Brain microvascular endothelial cell (primary cell): ENCODE data around the gene ZNF22.

Source experiments
- DNase-seq: peaks from one replicate; pipeline ENCODE4 v3.0.0-alpha.2; 2020
- H3K27ac ChIP-seq: fragments of 250-450 bp; sonication (Bioruptor Pico); 2 replicates; pipeline ENCODE4 v1.5.1; 2020; ENCODE audit warnings: mild to moderate bottlenecking, moderate library complexity
- H3K27me3 ChIP-seq: fragments of 250-450 bp; sonication (Bioruptor Pico); replicated peaks from 2 replicates; pipeline ENCODE4 v1.5.1; 2020; ENCODE audit warnings: mild to moderate bottlenecking
- H3K36me3 ChIP-seq: fragments of 250-450 bp; sonication (Bioruptor Pico); replicated peaks from 2 replicates; pipeline ENCODE4 v1.5.1; 2020; ENCODE audit warnings: mild to moderate bottlenecking
- H3K4me3 ChIP-seq: 2 replicates; pipeline ENCODE4 v1.5.1; 2011; ENCODE audit warnings: low read depth, mild to moderate bottlenecking, control low read depth, low read length, moderate library complexity
- in situ Hi-C: cut with HindIII; loops from 2 replicates; pipeline ENCODE4 v1.10.0; 2017; ENCODE audit warnings: low sequenced_read_pairs, low pct_ligation_motif_present
- TF ChIP-seq, protein P1 (sequence below): IDR thresholded peaks from 2 replicates; pipeline ENCODE4 v1.5.1; 2011; ENCODE audit warnings: low read depth, mild to moderate bottlenecking, moderate library complexity, low read length, control low read depth, inconsistent platforms; ENCODE audit errors: missing control alignments

ZNF22 gene

DNA sequence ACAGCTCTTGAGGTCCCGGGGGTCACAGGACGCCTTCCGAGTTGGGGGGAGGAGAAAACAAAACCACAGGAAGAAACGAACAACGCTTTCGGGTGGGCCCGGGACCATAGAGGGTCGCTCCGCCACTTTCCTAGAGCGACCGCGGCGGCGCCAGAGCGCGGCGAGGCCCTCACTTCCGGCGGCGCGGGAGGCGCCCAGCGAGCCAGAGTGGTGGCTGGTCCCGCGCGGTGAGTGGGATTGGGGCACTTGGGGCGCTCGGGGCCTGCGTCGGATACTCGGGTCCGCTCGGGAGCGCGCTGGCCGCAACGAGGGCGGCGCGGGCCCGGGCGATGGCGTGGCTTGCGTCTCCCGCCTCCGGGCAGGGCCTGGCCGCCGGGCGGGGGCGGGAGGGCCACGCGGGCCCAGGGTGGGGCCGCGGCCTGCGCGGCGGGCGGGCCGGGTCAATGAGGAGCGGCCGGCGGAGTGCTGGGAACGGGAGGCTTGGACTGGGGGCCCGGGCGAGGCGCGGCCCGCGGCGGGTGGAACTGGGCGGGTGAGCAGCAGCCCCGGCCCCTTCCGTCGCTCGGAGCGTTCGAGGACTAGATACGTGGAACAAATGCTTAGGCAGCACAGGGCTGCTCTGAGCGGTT lies at the start of gene ZNF22:
Gene ZNF22, plus strand, starts transcription at position 172 of the 629 bp plus-strand sequence. CDS start 2,446 bp downstream, outside the sequence.
- TF ChIP-seq, protein P1, sequence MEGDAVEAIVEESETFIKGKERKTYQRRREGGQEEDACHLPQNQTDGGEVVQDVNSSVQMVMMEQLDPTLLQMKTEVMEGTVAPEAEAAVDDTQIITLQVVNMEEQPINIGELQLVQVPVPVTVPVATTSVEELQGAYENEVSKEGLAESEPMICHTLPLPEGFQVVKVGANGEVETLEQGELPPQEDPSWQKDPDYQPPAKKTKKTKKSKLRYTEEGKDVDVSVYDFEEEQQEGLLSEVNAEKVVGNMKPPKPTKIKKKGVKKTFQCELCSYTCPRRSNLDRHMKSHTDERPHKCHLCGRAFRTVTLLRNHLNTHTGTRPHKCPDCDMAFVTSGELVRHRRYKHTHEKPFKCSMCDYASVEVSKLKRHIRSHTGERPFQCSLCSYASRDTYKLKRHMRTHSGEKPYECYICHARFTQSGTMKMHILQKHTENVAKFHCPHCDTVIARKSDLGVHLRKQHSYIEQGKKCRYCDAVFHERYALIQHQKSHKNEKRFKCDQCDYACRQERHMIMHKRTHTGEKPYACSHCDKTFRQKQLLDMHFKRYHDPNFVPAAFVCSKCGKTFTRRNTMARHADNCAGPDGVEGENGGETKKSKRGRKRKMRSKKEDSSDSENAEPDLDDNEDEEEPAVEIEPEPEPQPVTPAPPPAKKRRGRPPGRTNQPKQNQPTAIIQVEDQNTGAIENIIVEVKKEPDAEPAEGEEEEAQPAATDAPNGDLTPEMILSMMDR, result no peak
- in situ Hi-C loops, result no loop called here
- H3K36me3 ChIP-seq, result peaks cover 4% of the 10 kb centered on the region
- DNase-seq, result peak; percentile 23
- H3K27me3 ChIP-seq, result no peaks in the 10 kb centered on the region
- H3K4me3 ChIP-seq, result peak within 1 kb of the TSS; percentile 66
- H3K27ac ChIP-seq, result peak within 1 kb of the TSS; percentile 91

DNA sequence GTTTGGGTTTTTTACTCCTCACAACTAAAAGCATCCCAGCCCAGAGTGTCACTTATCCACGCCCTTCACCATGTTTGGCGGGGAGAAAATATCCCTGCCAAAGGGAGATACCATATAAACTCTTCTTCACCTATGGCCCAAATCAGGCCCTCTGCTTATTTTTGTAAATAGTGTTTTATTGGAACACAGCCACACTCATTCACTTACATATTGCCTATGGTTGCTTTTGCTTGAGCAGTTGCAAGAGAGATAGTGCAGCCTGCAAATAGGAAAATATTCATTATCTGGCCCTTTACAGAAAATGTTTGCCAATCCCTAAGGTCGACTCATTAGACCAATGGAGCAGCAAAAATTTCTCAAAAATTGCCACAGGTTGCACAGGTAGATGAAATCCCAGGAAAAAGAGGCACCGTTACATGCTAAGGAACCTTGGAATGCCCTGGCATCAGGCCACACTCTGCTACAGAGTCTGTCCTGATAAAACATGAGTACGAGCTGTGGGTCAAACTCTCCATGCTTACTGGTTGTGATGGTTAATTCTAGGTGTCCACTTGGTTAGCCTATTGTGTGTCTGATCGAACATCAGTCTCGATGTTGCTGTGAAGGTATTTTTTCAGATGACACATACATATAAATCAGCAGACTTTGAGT lies 49.0 kb upstream of the ZNF22 start:
- H3K4me3 ChIP-seq, result no peak overlapping the region
- H3K27me3 ChIP-seq, result no peaks in the 10 kb centered on the region
- no peak overlapping the region for H3K27ac ChIP-seq
- no peak for DNase-seq
- TF ChIP-seq, protein P1, result no peak
- no peaks in the 10 kb centered on the region for H3K36me3 ChIP-seq
- in situ Hi-C loops, result no loop called here

DNA sequence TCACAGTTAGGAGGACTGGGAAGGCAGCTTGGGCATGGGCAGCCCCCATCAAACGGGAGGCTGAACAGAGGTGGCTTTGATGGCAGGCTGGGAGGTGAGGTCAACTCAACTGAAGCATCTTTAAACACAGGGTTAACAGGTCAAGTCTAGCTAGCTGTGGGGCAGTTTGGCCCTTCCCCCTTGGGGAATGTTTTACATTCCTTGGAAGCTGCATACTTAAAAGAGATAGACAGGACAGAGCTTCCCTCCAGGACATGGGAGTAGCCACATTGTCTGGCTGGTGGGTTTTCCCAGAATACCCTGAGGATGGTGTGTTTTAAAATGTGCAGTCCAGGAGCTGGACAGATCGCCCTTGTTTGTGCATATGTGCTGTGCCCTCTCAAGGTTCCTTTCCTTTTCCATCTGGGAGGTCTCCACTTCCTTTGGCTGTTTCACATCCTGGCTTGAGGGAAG lies 47.9 kb upstream of the ZNF22 start:
- no peak for DNase-seq
- no peaks in the 10 kb centered on the region for H3K27me3 ChIP-seq

DNA sequence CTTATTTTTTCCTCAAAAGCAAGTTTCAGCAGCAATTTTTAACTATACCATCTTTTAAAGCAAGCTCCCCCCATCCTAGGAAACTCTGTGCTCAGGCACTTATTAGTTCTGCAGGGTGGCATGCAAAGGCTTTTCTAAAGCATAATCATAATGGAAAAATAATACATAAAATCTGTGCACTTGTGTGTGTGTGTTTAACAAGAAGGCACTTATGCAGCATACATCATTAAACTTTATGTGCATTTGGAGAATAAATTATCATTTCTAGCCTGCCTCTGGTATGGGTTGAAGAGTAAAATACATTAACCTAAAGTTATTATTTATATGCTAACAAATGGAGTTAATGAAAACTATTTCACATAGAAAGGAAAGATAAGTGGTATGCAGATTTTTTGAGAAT lies 46.7 kb upstream of the ZNF22 start:
- no peak overlapping the region for H3K4me3 ChIP-seq
- in situ Hi-C loops, result no loop called here
- H3K27ac ChIP-seq, result no peak overlapping the region
- TF ChIP-seq, protein P1, result no peak
- no peaks in the 10 kb centered on the region for H3K27me3 ChIP-seq
- H3K36me3 ChIP-seq, result no peaks in the 10 kb centered on the region
- no peak for DNase-seq

More for the DNA sequence above, 47.9 kb upstream of the ZNF22 start:
- H3K36me3 ChIP-seq, result no peaks in the 10 kb centered on the region
- TF ChIP-seq, protein P1, result no peak
- H3K4me3 ChIP-seq, result no peak overlapping the region
- H3K27ac ChIP-seq, result no peak overlapping the region
- in situ Hi-C loops, result no loop called here

DNA sequence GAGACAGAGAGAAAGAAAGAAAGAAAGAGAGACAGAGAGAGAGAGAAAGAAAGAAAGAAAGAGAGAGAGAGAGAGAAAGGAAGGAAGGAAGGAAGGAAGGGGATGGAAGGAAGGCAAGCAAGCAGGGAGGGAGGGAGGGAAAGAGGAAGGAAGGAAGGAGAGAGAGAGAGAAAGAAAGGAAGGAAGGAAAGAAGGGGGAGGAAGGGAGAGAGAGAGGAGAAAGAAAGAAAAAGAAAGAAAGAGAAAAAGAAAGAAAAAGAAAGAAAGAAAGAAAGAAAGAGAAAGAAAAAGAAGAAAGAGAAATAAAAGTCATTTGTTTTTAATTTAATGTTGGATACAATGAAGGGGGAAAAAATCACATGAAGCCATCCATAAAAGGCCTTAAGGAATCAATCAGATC lies 45.8 kb upstream of the ZNF22 start:
- Histone ChIP-seq H3K4me3 (no peak overlapping the region), H3K27me3 (no peaks in the 10 kb centered on the region), H3K36me3 (no peaks in the 10 kb centered on the region), H3K27ac (no peak overlapping the region)
- TF ChIP-seq, protein P1, result no peak
- no peak for DNase-seq
- in situ Hi-C loops, result no loop called here
